ENCODE results near the gene ARID1B.

- TF ChIP-seq CTCF (CRISPR knock-in tag; IDR thresholded peaks at IDR 0.05) = no peak
- no peak for TF ChIP-seq NR2F2 (IDR thresholded peaks at IDR 0.05; ENCODE audit: borderline replicate concordance, low read depth)
- TF ChIP-seq ZNF704 (CRISPR knock-in tag; IDR thresholded peaks at IDR 0.05; ENCODE audit: borderline replicate concordance) = no peak
Measured at GRCh38 chr6:156762547-156762946, 14.6 kb upstream of the ARID1B start.
